PC-3 (cell line): Measurements from ENCODE around the gene DST. TPM values are rescaled to one million over a fixed set of nuclear protein-coding genes. Genes with fewer than 3 reads are reported as not detected.

Source experiments
- ATAC-seq: fragments of 200-7000 bp; cut with Tn5 transposase; 2 replicates; pipeline ENCODE4 v1.9.1; 2020; ENCODE audit warnings: mild to moderate bottlenecking, moderate library complexity
- BruUV-seq: library from RNA; stranded (reverse); fragments of 400-500 nt; replicated peaks from 2 replicates; lab custom pipeline; 2021; lab: Mats Ljungman, UMichigan
- CTCF ChIA-PET: fragments of 300-600 bp; sonication (Branson Sonifier 250); formaldehyde crosslinking; loops from one replicate; lab custom pipeline; 2022; ENCODE audit warnings: antibody characterized with exemption; lab: Charles Lee
- POLR2A ChIA-PET: fragments of 300-600 bp; sonication (Branson Sonifier 250); formaldehyde crosslinking; loops from one replicate; lab custom pipeline; 2022; ENCODE audit warnings: antibody characterized with exemption; ENCODE audit not compliant: unreplicated experiment; lab: Charles Lee
- DNase-seq: peaks from one replicate; pipeline ENCODE4 v3.0.0-alpha.2; 2015
- H2AFZ ChIP-seq: fragments of 300-600 bp; sonication (generic); 2 replicates; pipeline ENCODE4 v1.6.0; 2016; ENCODE audit warnings: antibody characterized with exemption, low read length
- H3F3A ChIP-seq: fragments of 300-600 bp; sonication (generic); one replicate; pipeline ENCODE4 v1.6.0; 2017; ENCODE audit warnings: antibody characterized with exemption, low read length, control low read depth, mild to moderate bottlenecking; ENCODE audit not compliant: unreplicated experiment
- H3K27ac ChIP-seq: fragments of 300-600 bp; sonication (generic); 2 replicates; pipeline ENCODE4 v1.5.1; 2016; ENCODE audit warnings: mild to moderate bottlenecking, low read length
- H3K27me3 ChIP-seq: fragments of 300-600 bp; sonication (generic); 2 replicates; pipeline ENCODE4 v1.6.1; 2016; ENCODE audit warnings: low read length, mixed read lengths
- H3K36me3 ChIP-seq: fragments of 300-600 bp; sonication (generic); 2 replicates; pipeline ENCODE4 v1.6.1; 2016; ENCODE audit warnings: low read depth, mixed run types, low read length, mixed read lengths
- H3K4me1 ChIP-seq: fragments of 300-600 bp; sonication (generic); 2 replicates; pipeline ENCODE4 v1.5.1; 2016; ENCODE audit warnings: low read length; ENCODE audit not compliant: insufficient read depth
- H3K4me2 ChIP-seq: fragments of 300-600 bp; sonication (generic); 2 replicates; pipeline ENCODE4 v1.6.0; 2016; ENCODE audit warnings: low read length
- H3K4me3 ChIP-seq: fragments of 300-600 bp; sonication (generic); 2 replicates; pipeline ENCODE4 v1.5.1; 2016; ENCODE audit warnings: mild to moderate bottlenecking, low read length, mixed read lengths
- H3K79me2 ChIP-seq: fragments of 300-600 bp; sonication (generic); 2 replicates; pipeline ENCODE4 v1.6.1; 2017; ENCODE audit warnings: low read length, mixed read lengths
- H3K9ac ChIP-seq: fragments of 300-600 bp; sonication (generic); 2 replicates; pipeline ENCODE4 v1.6.0; 2016; ENCODE audit warnings: mild to moderate bottlenecking, low read length
- H3K9me2 ChIP-seq: fragments of 300-600 bp; sonication (generic); replicated peaks from 2 replicates; pipeline ENCODE4 v1.6.1; 2016; ENCODE audit warnings: mixed run types, low read length, mixed read lengths
- H3K9me3 ChIP-seq: fragments of 300-600 bp; sonication (generic); 2 replicates; pipeline ENCODE4 v1.6.1; 2016; ENCODE audit warnings: low read length, mixed read lengths
- H4K20me1 ChIP-seq: fragments of 300-600 bp; sonication (generic); 2 replicates; pipeline ENCODE4 v1.6.1; 2016; ENCODE audit warnings: low read length, mixed read lengths
- EZH2 ChIP-seq: fragments of 300-600 bp; sonication (generic); IDR thresholded peaks from one replicate; pipeline ENCODE4 v1.6.1; 2017; ENCODE audit warnings: antibody characterized with exemption, mild to moderate bottlenecking, low read length; ENCODE audit not compliant: unreplicated experiment
- EZH2phosphoT487 ChIP-seq: fragments of 300-600 bp; sonication (generic); IDR thresholded peaks from 2 replicates; pipeline ENCODE4 v1.6.1; 2018; ENCODE audit warnings: mild to moderate bottlenecking, antibody characterized with exemption, low read length, borderline replicate concordance
- intact Hi-C: fragments of 100-400 bp; cut with micrococcal nuclease; formaldehyde crosslinking; loops from 2 replicates; pipeline ENCODE4 v1.9.0; 2023
- total RNA-seq: library from RNA; depleted of rRNA; stranded (reverse); fragments of >200 nt; gene quantifications from 2 replicates; pipeline ENCODE4 v1.2.3, GENCODE V29; 2014
- TF ChIP-seq, protein P1 (sequence below): fragments of 300-600 bp; sonication (generic); conservative IDR thresholded peaks from 2 replicates; pipeline ENCODE4 v1.5.1; 2017; ENCODE audit warnings: antibody characterized with exemption, low read depth, mild to moderate bottlenecking, low read length

The DST gene
- total RNA-seq, 1 experiment from 2014 or later: 81.5 TPM

DNA sequence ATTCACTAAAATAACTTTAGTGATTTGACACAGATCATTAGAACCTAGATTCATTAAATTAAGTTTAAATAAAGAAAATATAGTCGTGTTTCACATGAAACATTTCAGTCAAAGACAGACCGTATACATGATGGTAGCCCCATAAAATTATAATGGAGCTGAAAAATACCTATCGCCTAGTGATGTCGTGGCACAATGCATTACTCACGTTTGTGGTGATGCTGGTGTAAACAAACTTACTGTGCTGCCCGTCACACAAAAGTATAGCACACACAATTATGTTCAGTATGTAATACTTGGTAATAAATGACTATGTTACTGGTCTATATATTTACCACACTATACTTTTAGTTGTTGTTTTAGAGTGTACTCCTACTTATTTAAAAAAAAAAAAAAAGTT is 17.3 kb downstream of the DST start:
- peak; percentile 28 for DNase-seq
- Histone ChIP-seq H3K27me3 (no peaks in the 10 kb centered on the region), H3K36me3 (peaks cover 14% of the 10 kb centered on the region), H3K9me3 (no peaks in the 10 kb centered on the region), H3K9me2 (no peaks in the 10 kb centered on the region), H3K4me3 (no peak overlapping the region), H3K79me2 (no peaks in the 10 kb centered on the region), H3K4me1 (peaks cover 6% of the 10 kb centered on the region), H3K27ac (no peak overlapping the region), H2AFZ (no peak overlapping the region), H3K4me2 (no peak overlapping the region), H4K20me1 (no peaks in the 10 kb centered on the region), H3F3A (no peaks in the 10 kb centered on the region), H3K9ac (no peak overlapping the region)
- intact Hi-C loops: no loop called here
- CTCF ChIA-PET: no interaction called here
- TF ChIP-seq, protein P1, sequence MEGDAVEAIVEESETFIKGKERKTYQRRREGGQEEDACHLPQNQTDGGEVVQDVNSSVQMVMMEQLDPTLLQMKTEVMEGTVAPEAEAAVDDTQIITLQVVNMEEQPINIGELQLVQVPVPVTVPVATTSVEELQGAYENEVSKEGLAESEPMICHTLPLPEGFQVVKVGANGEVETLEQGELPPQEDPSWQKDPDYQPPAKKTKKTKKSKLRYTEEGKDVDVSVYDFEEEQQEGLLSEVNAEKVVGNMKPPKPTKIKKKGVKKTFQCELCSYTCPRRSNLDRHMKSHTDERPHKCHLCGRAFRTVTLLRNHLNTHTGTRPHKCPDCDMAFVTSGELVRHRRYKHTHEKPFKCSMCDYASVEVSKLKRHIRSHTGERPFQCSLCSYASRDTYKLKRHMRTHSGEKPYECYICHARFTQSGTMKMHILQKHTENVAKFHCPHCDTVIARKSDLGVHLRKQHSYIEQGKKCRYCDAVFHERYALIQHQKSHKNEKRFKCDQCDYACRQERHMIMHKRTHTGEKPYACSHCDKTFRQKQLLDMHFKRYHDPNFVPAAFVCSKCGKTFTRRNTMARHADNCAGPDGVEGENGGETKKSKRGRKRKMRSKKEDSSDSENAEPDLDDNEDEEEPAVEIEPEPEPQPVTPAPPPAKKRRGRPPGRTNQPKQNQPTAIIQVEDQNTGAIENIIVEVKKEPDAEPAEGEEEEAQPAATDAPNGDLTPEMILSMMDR: no peak
- no peak for TF ChIP-seq EZH2phosphoT487
- no peak for TF ChIP-seq EZH2
- POLR2A ChIA-PET: interaction anchor here (0.6 kb wide), 1 partner anchor 52 kb away, joined by 4 read pairs; no protein-coding TSS in a partner anchor
- ATAC-seq: no peak; the same call in 1 of the 2 replicates
- no TSS peak for BruUV-seq

DNA sequence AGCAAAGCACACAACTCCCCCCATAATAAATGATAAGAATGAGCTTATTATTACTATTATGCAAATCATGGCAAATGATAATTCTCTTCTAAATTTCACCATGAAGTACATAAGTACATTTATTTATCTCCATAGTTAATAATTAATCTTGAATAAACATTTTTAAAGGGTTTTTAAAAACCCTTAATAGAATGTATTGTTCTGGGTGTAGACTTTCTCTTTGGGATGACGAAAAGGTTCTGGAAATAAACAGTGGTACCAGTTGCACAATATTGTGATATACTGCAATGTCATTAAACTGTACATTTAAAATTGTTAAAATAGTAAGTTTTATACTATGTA is 18.0 kb downstream of the DST start:
- Histone ChIP-seq H3K79me2 (no peaks in the 10 kb centered on the region), H3K4me2 (no peak overlapping the region), H3K4me3 (no peak overlapping the region), H4K20me1 (no peaks in the 10 kb centered on the region), H3K27ac (no peak overlapping the region), H3K4me1 (peaks cover 6% of the 10 kb centered on the region), H3F3A (no peaks in the 10 kb centered on the region), H3K27me3 (no peaks in the 10 kb centered on the region), H3K9ac (no peak overlapping the region), H3K9me2 (no peaks in the 10 kb centered on the region), H3K9me3 (no peaks in the 10 kb centered on the region), H2AFZ (no peak overlapping the region), H3K36me3 (peaks cover 12% of the 10 kb centered on the region)
- POLR2A ChIA-PET: no interaction called here
- TF ChIP-seq EZH2phosphoT487 (no peak), EZH2 (no peak)
- TF ChIP-seq, protein P1: no peak
- intact Hi-C loops: no loop called here
- BruUV-seq: no TSS peak
- CTCF ChIA-PET: interaction anchor here (0.5 kb wide), 1 partner anchor 132 kb away, joined by 3 read pairs; no protein-coding TSS in a partner anchor
- DNase-seq (no peak), ATAC-seq (no peak)

DNA sequence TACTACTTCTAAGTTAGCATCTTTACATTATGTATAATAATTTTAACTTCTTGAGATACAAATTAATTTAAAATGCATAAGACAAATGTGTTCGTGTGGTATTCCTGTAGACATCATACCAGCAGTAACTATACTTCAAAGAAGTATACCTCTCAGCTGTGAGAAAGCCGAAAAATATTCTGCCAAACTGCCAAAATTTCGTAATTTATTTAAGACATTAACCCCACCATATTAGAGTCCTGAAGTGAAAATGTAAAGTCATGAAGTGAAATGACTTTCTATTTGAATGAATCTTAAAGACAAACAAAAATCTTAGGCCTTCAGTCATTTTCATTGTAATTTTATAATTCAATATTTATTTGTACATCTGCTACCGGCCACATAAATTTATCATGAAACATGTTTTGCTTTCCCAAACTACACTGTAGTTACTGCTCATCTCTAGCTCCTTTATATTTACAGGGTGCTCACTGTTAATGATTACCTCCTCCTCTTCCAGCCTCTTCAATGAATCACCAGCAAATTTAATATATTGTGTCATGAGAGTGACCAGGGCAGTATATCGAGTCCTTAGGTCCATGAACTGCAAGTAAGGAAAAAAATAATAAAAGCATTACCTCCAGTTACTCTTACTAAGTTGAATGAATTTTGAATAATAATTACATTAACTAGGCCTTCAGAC is 18.5 kb downstream of the DST start:
- intact Hi-C loops: no loop called here
- Histone ChIP-seq H3K4me3 (no peak overlapping the region), H3K27ac (no peak overlapping the region), H3K9me3 (no peaks in the 10 kb centered on the region), H3K4me2 (no peak overlapping the region), H2AFZ (no peak overlapping the region), H3K9ac (no peak overlapping the region), H4K20me1 (no peaks in the 10 kb centered on the region), H3K9me2 (no peaks in the 10 kb centered on the region), H3K27me3 (no peaks in the 10 kb centered on the region), H3K4me1 (peaks cover 6% of the 10 kb centered on the region), H3K36me3 (peaks cover 12% of the 10 kb centered on the region), H3K79me2 (no peaks in the 10 kb centered on the region), H3F3A (no peaks in the 10 kb centered on the region)
- no TSS peak for BruUV-seq
- POLR2A ChIA-PET: no interaction called here
- ATAC-seq (no peak; the same call in 1 of the 2 replicates), DNase-seq (peak; percentile 50)
- TF ChIP-seq EZH2phosphoT487 (no peak), EZH2 (no peak)
- TF ChIP-seq, protein P1: no peak
- CTCF ChIA-PET: no interaction called here
